Activated T-helper 2 cell treated with anti-CD3 and anti-CD28 coated beads, Interferon-gamma antibody, Interleukin-2, Interleukin-4, amounts not matched to agents 10 μg/mL and 5 μg/mL and 100 μg/mL, durations not matched to agents 14 hours and 24 hours and 36 hours (primary cell): ENCODE measurements around the gene CD200R1. TPM values are rescaled to one million over a fixed set of nuclear protein-coding genes. Genes with fewer than 3 reads are reported as not detected.

Source experiments
- total RNA-seq: library from RNA; stranded (reverse); gene quantifications from 2 replicates; pipeline ENCODE4 v1.2.3, GENCODE V29; 2022

The CD200R1 gene
- total RNA-seq, 1 donor from 2014 or later: 3.4 TPM

Other genes with a start within 250 kb of the CD200R1 start
- gene CD200R1L, start 128.2 kb downstream of the CD200R1 start, total RNA-seq: not detected in 2 replicates
- gene GTPBP8, start 15.9 kb upstream of the CD200R1 start, total RNA-seq: 17.6 and 22.7 TPM in 2 replicates
- 4.2 and 5.4 TPM in 2 replicates for gene BOC, start 236.5 kb upstream of the CD200R1 start, total RNA-seq